ENCODE measurements around the gene PPM1N.

The PPM1N gene

DNA sequence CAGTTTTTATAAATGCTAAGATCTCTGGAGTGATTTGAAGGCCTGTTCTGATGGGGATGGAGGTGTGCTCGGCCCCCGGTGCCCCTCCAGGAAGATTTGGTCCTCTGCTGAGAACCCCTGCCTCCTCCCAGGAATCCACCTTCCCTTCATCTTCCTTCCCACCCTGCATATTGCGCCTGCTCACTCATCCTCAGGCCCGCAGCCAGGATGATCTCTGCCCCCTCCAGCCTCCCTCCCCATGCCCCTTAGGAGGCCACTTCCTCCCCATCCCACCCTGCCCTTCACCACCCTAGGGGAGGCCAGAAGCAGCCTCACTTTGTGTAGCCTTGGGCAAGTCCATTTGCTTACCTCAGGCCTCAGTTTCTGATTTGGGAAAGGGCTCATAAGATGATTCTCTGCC is 28.7 kb downstream of the PPM1N start:
- Histone ChIP-seq H3K9ac (ENCODE audit: low read length in 5 of 5) (no peak overlapping the region), H3K36me3 (ENCODE audit: control insufficient read depth in 5 of 5, insufficient read depth in 5 of 5, low read length in 5 of 5) (peaks cover 0 to 41% (median 30%) of the 10 kb centered on the region in 5 donors), H3K9me3 (ENCODE audit: control insufficient read depth in 5 of 5, low read length in 5 of 5) (peaks cover 0 to 7% (median 5%) of the 10 kb centered on the region in 5 donors), H3K27me3 (ENCODE audit: control insufficient read depth in 5 of 5, insufficient read depth in 4 of 5, low read length in 5 of 5) (peaks cover 0 to 15% (median 9%) of the 10 kb centered on the region in 5 donors), H3K27ac (ENCODE audit: low read depth, low read length) (no peak overlapping the region), H3K4me1 (ENCODE audit: control insufficient read depth in 5 of 5, insufficient read depth in 5 of 5, low read length in 5 of 5) (peaks cover 0 to 29% (median 23%) of the 10 kb centered on the region in 5 donors), H3K4me3 (ENCODE audit: low read depth in 1 of 5, low read length in 5 of 5) (no peak overlapping the region)

DNA sequence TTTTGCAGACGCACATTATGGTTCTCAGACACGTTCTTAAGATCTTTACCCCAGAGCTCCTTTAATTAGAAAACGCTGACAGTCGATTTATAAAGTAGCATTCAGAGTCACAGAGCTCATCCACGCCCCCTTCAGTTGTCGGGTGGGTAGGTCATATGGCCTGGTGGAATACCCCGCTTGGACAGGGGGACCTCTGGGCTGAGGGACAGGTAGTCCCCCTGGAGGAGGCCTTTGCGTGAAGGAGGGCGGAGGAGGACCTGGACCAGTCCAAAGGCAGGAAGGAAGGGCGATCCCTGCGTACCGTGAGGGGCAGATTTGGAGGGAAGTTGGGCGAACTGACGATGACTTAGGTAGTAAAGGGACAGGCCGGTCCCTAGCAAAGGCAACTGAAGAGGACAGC is 29.5 kb downstream of the PPM1N start:
- peaks cover 0 to 35% (median 25%) of the 10 kb centered on the region in 5 donors for H3K36me3 ChIP-seq (ENCODE audit: control insufficient read depth in 5 of 5, insufficient read depth in 5 of 5, low read length in 5 of 5)
- H3K9me3 ChIP-seq (ENCODE audit: control insufficient read depth in 5 of 5, low read length in 5 of 5), result peaks cover 0 to 7% (median 5%) of the 10 kb centered on the region in 5 donors
- H3K9ac ChIP-seq (ENCODE audit: low read length in 5 of 5), result no peak overlapping the region
- peaks cover 0 to 29% (median 23%) of the 10 kb centered on the region in 5 donors for H3K4me1 ChIP-seq (ENCODE audit: control insufficient read depth in 5 of 5, insufficient read depth in 5 of 5, low read length in 5 of 5)
- H3K4me3 ChIP-seq (ENCODE audit: low read depth in 1 of 5, low read length in 5 of 5), result no peak overlapping the region
- H3K27ac ChIP-seq (ENCODE audit: low read depth, low read length), result no peak overlapping the region
- H3K27me3 ChIP-seq (ENCODE audit: control insufficient read depth in 5 of 5, insufficient read depth in 4 of 5, low read length in 5 of 5), result peaks cover 0 to 15% (median 9%) of the 10 kb centered on the region in 5 donors

DNA sequence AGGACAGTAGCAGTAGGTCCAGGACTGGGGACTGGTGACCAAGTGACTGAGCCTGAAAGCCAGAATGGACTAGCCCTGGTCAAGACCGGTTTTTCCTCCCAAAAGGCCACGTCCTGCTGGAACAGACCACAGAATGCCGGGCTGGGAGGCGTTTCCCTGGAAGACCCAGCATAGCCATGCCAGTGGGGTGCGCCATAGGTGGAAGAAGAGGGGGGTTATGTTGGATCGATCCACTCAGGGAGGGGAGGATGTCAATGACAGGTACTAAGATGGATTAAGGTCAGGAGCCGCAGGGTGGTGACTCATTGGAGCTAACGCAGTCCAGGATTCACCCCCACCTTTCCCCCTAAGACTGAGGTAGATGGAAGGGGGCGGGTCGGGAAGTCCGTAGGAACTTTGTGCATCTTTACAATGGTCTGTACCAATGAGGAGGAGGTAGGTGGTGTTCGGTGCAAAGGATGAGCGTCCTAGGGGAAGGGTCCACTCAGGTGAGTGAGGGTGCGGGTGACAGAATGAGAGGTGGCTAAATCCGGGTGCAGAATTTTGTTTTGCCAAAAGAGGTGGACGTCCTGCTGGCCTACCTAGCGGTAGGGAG is 30.0 kb downstream of the PPM1N start:
- Histone ChIP-seq H3K9ac (ENCODE audit: low read length in 5 of 5) (no peak overlapping the region), H3K27ac (ENCODE audit: low read depth, low read length) (no peak overlapping the region), H3K9me3 (ENCODE audit: control insufficient read depth in 5 of 5, low read length in 5 of 5) (peaks cover 0 to 7% (median 5%) of the 10 kb centered on the region in 5 donors), H3K27me3 (ENCODE audit: control insufficient read depth in 5 of 5, insufficient read depth in 4 of 5, low read length in 5 of 5) (peaks cover 0 to 15% (median 9%) of the 10 kb centered on the region in 5 donors), H3K4me1 (ENCODE audit: control insufficient read depth in 5 of 5, insufficient read depth in 5 of 5, low read length in 5 of 5) (peaks cover 0 to 29% (median 23%) of the 10 kb centered on the region in 5 donors), H3K36me3 (ENCODE audit: control insufficient read depth in 5 of 5, insufficient read depth in 5 of 5, low read length in 5 of 5) (peaks cover 0 to 33% (median 22%) of the 10 kb centered on the region in 5 donors), H3K4me3 (ENCODE audit: low read depth in 1 of 5, low read length in 5 of 5) (no peak overlapping the region)

DNA sequence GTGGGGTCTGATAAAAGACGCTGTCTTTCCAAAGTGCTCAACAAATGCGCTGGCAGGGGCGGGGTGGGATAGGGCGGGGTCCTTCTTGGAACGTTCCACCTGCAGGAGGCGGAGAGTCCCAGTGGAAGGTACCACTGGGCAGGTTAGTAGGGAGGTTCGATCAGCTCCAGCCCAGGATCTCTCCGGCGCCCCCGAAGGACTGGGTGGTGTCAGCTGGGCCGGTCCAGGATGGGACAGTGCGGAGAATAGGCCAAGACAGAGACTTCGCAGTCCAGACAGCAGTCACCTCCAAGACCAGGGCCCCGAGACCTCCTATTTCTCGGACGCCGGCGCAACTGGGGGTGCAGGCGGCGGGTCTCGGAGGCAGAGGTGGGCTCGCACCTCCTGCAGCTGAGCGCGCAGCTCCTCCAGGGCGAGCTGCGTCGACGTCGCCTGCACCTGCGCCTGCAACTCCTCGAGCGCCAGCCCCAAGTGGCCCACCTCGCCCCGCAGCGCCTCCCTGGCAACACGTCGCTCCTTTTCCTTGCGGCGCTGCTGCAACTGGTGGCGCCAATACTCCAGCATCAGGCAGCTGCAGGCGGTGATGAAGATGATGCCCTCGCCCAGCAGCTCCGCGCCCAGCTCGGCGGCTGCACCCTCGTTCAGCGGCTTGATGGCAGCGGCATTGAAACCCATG is 30.6 kb downstream of the PPM1N start:
- H3K9me3 ChIP-seq (ENCODE audit: control insufficient read depth in 5 of 5, low read length in 5 of 5), result peaks cover 0 to 7% (median 5%) of the 10 kb centered on the region in 5 donors
- H3K4me1 ChIP-seq (ENCODE audit: control insufficient read depth in 5 of 5, insufficient read depth in 5 of 5, low read length in 5 of 5), result peaks cover 0 to 29% (median 23%) of the 10 kb centered on the region in 5 donors
- peaks cover 0 to 29% (median 22%) of the 10 kb centered on the region in 5 donors for H3K36me3 ChIP-seq (ENCODE audit: control insufficient read depth in 5 of 5, insufficient read depth in 5 of 5, low read length in 5 of 5)
- H3K27ac ChIP-seq (ENCODE audit: low read depth, low read length), result no peak overlapping the region
- H3K27me3 ChIP-seq (ENCODE audit: control insufficient read depth in 5 of 5, insufficient read depth in 4 of 5, low read length in 5 of 5), result peaks cover 0 to 15% (median 9%) of the 10 kb centered on the region in 5 donors
- H3K4me3 ChIP-seq (ENCODE audit: low read depth in 1 of 5, low read length in 5 of 5), result no peak overlapping the region
- no peak overlapping the region for H3K9ac ChIP-seq (ENCODE audit: low read length in 5 of 5)

- Histone ChIP-seq H3K9ac (ENCODE audit: low read length in 5 of 5) (no peak overlapping the region), H3K4me1 (ENCODE audit: control insufficient read depth in 5 of 5, insufficient read depth in 5 of 5, low read length in 5 of 5) (peaks cover 0 to 29% (median 23%) of the 10 kb centered on the region in 5 donors), H3K27ac (ENCODE audit: low read depth, low read length) (no peak overlapping the region), H3K9me3 (ENCODE audit: control insufficient read depth in 5 of 5, low read length in 5 of 5) (peaks cover 0 to 7% (median 5%) of the 10 kb centered on the region in 5 donors), H3K4me3 (ENCODE audit: low read depth in 1 of 5, low read length in 5 of 5) (no peak overlapping the region), H3K36me3 (ENCODE audit: control insufficient read depth in 5 of 5, insufficient read depth in 5 of 5, low read length in 5 of 5) (peaks cover 0 to 24% (median 20%) of the 10 kb centered on the region in 5 donors), H3K27me3 (ENCODE audit: control insufficient read depth in 5 of 5, insufficient read depth in 4 of 5, low read length in 5 of 5) (peaks cover 0 to 15% (median 9%) of the 10 kb centered on the region in 5 donors)
Observed at GRCh38 chr19:45529420-45529785, 31.2 kb downstream of the PPM1N start.

DNA sequence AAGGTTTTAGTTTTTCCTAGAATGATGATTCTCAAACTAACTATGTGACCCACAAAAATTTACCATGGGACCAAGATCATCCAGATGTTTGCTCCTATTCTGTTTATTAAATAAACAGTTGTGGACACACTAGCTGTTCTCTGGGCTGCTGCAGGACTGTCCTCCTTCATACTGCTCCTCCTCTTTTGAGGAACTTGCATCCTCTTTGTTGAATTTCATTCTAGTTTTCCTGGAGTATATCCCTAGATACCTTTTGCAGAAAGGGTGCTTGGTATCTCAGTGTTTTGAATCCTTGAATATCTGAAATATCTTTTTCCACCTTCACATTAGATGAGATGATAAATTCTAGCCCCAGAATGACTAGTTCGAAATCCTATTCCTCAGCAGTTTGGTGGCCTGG is 33.1 kb downstream of the PPM1N start:
- Histone ChIP-seq H3K36me3 (ENCODE audit: control insufficient read depth in 5 of 5, insufficient read depth in 5 of 5, low read length in 5 of 5) (peaks cover 0 to 8% (median 4%) of the 10 kb centered on the region in 5 donors), H3K27me3 (ENCODE audit: control insufficient read depth in 5 of 5, insufficient read depth in 4 of 5, low read length in 5 of 5) (peaks cover 0 to 15% (median 9%) of the 10 kb centered on the region in 5 donors), H3K4me3 (ENCODE audit: low read depth in 1 of 5, low read length in 5 of 5) (no peak overlapping the region), H3K9me3 (ENCODE audit: control insufficient read depth in 5 of 5, low read length in 5 of 5) (peaks cover 0 to 7% (median 5%) of the 10 kb centered on the region in 5 donors), H3K27ac (ENCODE audit: low read depth, low read length) (no peak overlapping the region), H3K4me1 (ENCODE audit: control insufficient read depth in 5 of 5, insufficient read depth in 5 of 5, low read length in 5 of 5) (peaks cover 0 to 21% (median 13%) of the 10 kb centered on the region in 5 donors), H3K9ac (ENCODE audit: low read length in 5 of 5) (no peak overlapping the region)

GRCh38 chr19:45539459-45539858 is 41.2 kb downstream of the PPM1N start:
- Histone ChIP-seq H3K27ac (ENCODE audit: low read depth, low read length) (no peak overlapping the region), H3K9me3 (ENCODE audit: control insufficient read depth in 5 of 5, low read length in 5 of 5) (peaks cover 0 to 6% (median 0%) of the 10 kb centered on the region in 5 donors), H3K4me3 (ENCODE audit: low read depth in 1 of 5, low read length in 5 of 5) (no peak overlapping the region), H3K9ac (ENCODE audit: low read length in 5 of 5) (no peak overlapping the region), H3K36me3 (ENCODE audit: control insufficient read depth in 5 of 5, insufficient read depth in 5 of 5, low read length in 5 of 5) (no peaks in the 10 kb centered on the region), H3K27me3 (ENCODE audit: control insufficient read depth in 5 of 5, insufficient read depth in 4 of 5, low read length in 5 of 5) (no peaks in the 10 kb centered on the region), H3K4me1 (ENCODE audit: control insufficient read depth in 5 of 5, insufficient read depth in 5 of 5, low read length in 5 of 5) (peaks cover 0 to 3% (median 0%) of the 10 kb centered on the region in 5 donors)

DNA sequence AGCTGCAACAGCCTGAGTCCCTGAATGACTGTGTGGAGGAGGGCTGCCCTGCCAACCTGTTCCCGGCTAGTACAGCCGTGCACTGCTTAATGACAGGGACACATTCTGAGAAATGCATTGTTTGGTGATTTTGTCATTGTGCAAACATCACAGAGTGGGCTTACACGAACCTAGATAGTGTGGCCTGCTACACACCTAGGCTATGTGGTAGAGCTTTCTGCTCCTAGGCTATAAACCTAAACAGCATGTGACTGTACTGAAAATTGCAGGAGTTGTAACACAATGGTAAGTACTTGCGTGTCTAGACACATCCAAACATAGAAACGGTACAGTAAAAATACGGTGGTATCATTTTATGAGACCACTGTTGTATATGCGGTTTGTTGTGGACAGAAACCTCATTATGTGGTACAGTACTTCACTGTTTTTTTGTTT is 44.0 kb downstream of the PPM1N start:
- H3K4me1 ChIP-seq (ENCODE audit: control insufficient read depth in 5 of 5, insufficient read depth in 5 of 5, low read length in 5 of 5), result peaks cover 0 to 3% (median 0%) of the 10 kb centered on the region in 5 donors
- no peaks in the 10 kb centered on the region for H3K36me3 ChIP-seq (ENCODE audit: control insufficient read depth in 5 of 5, insufficient read depth in 5 of 5, low read length in 5 of 5)
- no peak overlapping the region for H3K9ac ChIP-seq (ENCODE audit: low read length in 5 of 5)
- H3K27me3 ChIP-seq (ENCODE audit: control insufficient read depth in 5 of 5, insufficient read depth in 4 of 5, low read length in 5 of 5), result no peaks in the 10 kb centered on the region
- no peak overlapping the region for H3K27ac ChIP-seq (ENCODE audit: low read depth, low read length)
- H3K9me3 ChIP-seq (ENCODE audit: control insufficient read depth in 5 of 5, low read length in 5 of 5), result peaks cover 0 to 6% (median 0%) of the 10 kb centered on the region in 5 donors
- H3K4me3 ChIP-seq (ENCODE audit: low read depth in 1 of 5, low read length in 5 of 5), result no peak overlapping the region

DNA sequence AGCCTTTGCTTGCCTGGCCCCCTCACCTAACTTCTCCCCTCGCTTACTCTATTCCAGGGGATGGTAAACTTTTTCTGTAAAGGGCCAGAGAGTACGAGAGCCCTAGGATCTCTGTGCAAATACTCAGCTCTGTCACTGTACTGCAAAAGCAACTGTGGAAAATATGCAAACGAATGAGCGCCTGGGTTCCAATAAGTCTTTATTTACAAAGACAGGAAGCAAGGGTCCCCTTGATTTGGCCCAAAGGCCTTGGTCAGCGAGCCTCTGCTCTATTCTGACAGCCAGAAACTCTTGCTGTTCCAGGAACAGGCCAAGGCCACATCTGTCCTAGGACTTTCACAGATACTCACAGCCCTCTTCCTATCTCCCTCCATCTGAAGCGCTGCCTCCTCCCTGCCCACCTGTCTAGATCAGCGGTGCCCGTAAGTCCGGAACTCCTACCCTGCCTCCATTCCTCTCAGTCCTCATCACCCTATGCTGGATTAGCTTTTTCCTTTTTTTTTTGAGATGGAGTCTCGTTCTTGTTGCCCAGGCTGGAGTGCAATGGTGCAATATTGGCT is 49.0 kb downstream of the PPM1N start:
- peaks cover 0 to 3% (median 0%) of the 10 kb centered on the region in 5 donors for H3K4me1 ChIP-seq (ENCODE audit: control insufficient read depth in 5 of 5, insufficient read depth in 5 of 5, low read length in 5 of 5)
- no peak overlapping the region for H3K9ac ChIP-seq (ENCODE audit: low read length in 5 of 5)
- H3K9me3 ChIP-seq (ENCODE audit: control insufficient read depth in 5 of 5, low read length in 5 of 5), result no peaks in the 10 kb centered on the region
- H3K27ac ChIP-seq (ENCODE audit: low read depth, low read length), result no peak overlapping the region
- H3K27me3 ChIP-seq (ENCODE audit: control insufficient read depth in 5 of 5, insufficient read depth in 4 of 5, low read length in 5 of 5), result no peaks in the 10 kb centered on the region
- H3K36me3 ChIP-seq (ENCODE audit: control insufficient read depth in 5 of 5, insufficient read depth in 5 of 5, low read length in 5 of 5), result no peaks in the 10 kb centered on the region
- no peak overlapping the region for H3K4me3 ChIP-seq (ENCODE audit: low read depth in 1 of 5, low read length in 5 of 5)

All from subcutaneous abdominal adipose tissue (tissue), 5 donors.